ENCODE data around the gene RAB3B.
"Not testable (repeated sequence)": the region's sequence is repeated elsewhere in the genome, so short reads cannot be mapped to it uniquely, and the experiment has no call there.

RAB3B gene

DNA sequence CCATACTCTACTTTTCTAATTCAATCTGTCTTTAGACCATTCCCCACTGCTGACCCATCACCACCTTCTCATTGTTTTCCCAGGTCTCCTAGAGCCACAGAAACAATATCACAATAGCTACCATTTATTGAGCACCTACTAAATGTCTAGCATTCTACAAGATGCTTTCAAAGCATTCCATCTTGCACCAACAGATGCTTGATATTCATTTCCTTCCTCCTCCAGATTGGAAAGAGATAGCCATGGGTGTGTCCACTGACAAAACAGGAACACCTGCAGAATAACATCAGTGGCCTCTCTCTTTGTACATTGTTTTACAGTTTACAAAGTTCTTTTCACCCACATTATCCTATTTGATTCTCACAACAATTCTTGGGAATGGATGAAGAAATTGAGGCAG, 2.2 kb downstream of the RAB3B start:
- DNase-seq, result no peak

- DNase-seq, result no peak
These were observed 3.8 kb downstream of the RAB3B start for GRCh38 chr1:51986718-51987117.

DNA sequence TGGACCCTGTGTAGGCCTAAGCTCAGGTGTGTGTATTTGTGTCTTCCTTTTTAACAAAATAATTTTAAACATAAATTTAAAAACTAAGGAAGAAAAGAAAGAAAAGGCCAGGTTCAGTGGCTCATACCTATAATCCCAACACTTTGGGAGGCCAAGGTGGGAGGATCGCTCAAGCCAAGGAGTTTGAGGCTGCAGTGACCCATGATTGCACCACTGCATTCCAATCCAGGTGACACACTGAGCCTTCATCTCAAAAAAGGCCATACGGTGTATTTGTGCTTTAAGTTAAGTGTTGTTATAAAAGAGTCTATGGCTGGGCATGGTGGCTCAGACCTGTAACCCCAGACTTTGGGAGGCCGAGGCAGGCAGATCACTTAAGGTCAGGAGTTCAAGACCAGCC, 8.3 kb downstream of the RAB3B start:
- DNase-seq, result no peak

- DNase-seq, result no peak
These were observed 8.9 kb downstream of the RAB3B start for GRCh38 chr1:51981555-51981954.

GRCh38 chr1:51978099-51978498, 12.4 kb downstream of the RAB3B start:
- no peak for DNase-seq

- DNase-seq, result no peak
These were observed 13.5 kb downstream of the RAB3B start for GRCh38 chr1:51976846-51977602.

DNA sequence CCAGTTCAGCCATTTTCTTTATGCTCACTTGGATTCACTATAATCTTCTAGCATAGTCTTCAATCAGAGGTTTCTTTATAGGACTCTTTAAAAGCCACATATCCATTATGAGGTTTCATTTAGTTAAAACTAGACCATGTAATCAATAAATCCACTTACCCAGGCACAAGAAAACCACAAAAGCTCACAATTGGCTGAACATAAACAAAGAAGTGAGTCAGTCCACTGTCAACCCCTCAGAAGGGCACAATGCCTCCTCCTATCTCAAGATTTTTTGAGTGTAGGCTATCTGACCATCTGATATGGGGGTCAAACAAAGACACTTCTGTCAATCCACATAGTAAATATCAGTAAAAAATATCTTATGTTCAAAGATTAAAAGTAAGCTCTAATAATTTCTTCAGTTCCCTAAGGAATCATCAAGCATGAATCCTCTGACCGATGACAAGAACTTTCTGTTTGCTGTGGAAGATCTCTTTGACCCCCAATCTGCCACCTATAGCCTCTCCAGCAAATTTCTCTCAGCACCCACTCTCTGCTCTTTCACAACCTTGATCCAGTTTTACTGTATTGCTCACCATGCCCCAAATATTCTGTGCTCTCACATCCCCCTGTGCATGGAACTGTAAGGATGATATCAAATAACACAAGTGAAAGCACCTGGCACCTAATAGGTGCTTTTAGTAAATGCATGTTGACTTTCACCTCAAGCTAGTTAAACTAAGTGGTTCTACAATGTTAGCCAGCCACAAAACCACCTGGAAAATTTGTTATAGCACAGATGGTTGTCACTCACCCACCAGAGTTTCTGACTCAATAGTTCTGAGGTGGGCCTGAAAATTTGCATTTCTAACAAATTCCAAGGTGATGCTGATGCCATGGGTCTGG, 16.7 kb downstream of the RAB3B start:
- no peak for DNase-seq

DNA sequence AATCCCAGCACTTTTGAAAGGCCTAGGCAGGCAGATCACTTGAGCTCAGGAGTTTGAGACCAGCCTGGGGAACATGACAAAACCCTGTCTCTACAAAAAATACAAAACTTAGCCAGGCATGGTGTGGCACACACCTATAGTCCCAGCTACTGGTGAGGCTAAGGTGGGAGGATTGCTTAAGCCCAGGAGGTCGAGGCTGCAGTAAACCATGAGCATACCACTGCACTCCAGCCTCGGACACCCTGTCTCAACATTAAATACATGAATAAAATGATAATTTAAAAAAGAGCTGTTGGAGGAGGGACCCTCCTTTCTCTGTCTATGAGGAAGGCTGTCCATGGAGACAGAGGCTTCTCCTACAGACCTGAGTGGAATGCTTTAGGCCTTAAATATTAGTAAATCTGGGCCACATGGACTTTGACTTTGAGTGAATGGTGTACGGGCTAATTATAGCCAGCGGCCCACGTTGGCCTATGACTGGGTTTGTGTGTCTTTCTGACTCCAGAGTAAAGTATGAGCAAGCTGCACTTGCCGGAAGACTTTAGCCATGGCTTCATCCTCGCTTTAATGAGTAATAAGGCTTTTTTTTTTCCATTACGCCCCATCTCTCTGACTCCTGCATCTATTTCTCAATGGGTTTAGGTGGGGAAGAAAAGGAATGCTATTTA, 21.3 kb downstream of the RAB3B start:
- DNase-seq, result no peak

- DNase-seq, result no peak
These were observed 21.9 kb downstream of the RAB3B start for GRCh38 chr1:51968632-51969031.

GRCh38 chr1:51967213-51967791, 23.2 kb downstream of the RAB3B start:
- DNase-seq, result not testable (repeated sequence)

DNA sequence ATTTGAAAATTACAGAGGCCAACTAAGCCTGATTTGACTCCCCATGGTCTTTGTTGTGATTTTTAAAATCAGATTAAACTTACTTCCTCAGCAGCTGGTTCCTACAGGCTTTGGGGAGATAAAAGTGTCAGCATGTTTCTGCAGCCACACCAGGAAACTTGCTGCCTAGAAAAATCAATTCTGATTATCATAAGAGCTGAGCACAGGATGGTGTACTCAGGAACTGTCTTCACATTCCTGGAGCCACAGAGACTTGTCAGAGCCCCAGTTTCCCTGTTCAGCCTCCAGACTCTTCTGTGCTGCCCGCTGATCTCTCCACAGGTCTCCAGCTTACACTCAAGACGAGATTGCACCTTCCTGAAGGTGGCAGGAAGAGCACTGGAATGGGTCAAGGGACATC, 23.9 kb downstream of the RAB3B start:
- no peak for DNase-seq

GRCh38 chr1:51964309-51964696, 26.2 kb downstream of the RAB3B start:
- no peak for DNase-seq

- no peak for DNase-seq
These were observed 26.8 kb downstream of the RAB3B start for GRCh38 chr1:51963592-51964308.

DNA sequence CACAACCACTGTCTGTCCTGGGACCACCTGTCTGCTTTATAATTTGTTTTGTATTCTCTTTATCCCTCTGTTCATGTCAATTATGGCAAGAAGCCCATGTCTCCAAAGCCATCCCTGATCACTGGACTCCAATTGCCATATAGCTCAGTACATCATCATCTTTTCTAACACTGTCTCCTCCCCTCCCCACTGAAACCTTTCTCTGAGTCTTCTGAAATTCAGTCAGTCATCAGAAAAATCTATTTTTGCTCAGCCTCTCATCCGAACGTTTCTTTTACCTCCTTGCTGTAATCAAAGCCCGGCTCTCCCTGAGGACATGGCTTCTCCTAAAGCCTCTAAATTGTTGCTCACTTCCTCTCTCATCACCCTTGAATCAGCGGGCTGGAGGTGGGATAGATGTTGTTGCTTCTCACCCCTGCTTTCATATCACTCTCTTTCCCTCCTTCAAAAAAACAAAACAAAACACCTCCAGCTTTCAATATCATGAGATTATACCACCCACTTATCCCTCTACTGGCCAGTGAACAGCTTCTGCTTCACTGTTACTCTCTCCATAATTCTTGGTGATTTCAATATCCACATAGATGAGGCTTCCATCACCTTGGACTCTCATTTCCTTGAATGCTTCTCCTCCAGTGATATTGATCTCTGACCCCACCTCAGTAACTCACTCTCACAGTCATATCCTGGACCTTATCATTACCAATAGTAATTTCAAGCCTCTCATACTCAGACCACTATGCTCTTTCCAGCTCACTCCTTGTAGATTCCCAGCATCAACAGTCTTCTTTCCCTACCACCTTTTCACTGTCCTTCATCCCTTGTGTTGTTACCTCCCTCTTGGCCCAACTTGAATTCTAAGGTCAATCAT, 27.8 kb downstream of the RAB3B start:
- no peak for DNase-seq

DNA sequence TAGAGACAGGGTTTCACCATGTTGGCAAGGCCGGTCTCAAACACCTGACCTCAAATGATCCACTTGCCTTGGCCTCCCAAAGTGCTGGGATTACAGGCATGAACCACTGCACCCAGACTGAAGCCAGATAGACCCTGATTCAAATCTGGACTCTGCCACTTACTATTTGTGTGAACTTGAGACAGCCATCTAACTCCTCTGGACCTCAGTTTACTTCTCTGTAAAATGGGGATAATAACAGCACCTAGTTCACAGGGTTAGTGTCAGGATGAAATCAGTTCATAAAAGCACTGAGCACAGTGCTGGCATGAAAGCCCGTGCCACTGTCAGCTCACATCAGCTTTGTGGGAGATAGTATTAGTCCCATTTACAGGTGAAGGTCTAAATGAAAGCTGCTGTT, 28.5 kb downstream of the RAB3B start:
- DNase-seq, result no peak

DNA sequence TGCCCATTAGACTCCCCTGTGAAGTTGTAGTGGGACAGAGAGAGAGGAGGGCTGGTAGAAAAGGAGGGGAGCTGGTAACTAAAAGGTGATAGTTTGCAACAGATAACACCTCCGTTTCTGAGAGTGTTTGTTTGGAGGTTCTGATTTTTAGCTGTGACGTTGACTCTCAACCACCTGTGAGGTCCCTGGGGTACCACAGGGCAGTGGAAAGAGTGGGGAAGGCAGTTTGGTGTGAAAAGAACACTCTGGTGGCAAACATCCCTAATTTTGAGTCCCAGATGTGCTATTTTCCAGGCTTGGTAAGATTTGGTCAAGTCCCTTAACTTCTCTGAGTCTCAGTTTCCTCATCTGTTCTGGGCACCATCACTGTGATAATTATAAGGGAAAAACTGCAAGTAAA, 29.3 kb downstream of the RAB3B start:
- no peak for DNase-seq

- no peak for DNase-seq
These were observed 30.2 kb downstream of the RAB3B start for GRCh38 chr1:51960262-51960661.

DNA sequence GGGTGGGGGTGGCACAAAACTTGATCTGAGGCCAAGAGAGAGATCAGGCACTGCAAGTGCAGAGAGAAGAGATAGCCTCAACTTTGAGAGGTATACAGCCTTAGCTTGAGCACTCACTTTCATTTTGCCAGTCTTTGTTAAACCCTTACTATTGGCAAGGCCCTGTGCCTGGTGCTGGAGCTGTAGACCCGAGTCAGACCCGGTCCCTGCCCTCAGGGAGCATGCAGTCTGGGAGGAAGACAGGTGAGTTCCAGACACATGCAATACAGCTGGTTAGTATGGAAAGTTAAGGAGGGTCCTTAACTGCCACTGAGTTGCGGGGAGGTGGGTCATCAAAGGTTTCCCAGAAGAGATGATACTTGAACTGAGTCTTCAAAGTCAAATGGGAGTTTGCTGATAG, 31.7 kb downstream of the RAB3B start:
- no peak for DNase-seq

DNA sequence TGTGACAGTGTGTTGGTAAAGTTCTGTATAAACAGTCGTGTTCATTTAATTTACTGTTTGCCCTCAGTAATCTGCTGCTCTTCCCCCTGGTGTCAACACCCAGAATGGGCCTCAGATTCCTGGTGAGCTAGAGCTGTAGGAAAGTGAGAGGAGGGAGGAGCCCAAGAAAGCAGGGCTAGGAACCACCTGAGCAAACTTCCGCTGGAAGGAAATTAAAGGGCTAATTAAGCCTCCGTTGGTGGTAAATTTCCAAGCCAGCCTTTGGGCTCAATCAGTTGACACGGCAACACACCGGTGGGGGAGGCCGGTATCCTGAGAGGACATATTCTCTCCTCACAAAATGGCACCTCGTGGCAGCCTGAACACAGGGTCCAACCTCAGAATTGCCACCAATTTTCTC, 32.9 kb downstream of the RAB3B start:
- no peak for DNase-seq

- no peak for DNase-seq
These were observed 33.7 kb downstream of the RAB3B start for GRCh38 chr1:51956528-51957509.

All from activated CD4-positive, alpha-beta T cell treated with anti-CD3 and anti-CD28 coated beads for 4 hours (primary cell).